Right lobe of liver (tissue), 4 donors: ENCODE data around the gene RNLS.

Source experiments
- CTCF ChIP-seq, 4 donors: fragments of 200-600 bp in 3 of 4; fragments of 450-650 bp in 1 of 4; IDR thresholded peaks; one replicate each; pipeline versions ENCODE4 v1.5.1 to v1.8.0; 2016 to 2022; ENCODE audit warnings: antibody characterized with exemption in 4 of 4, mild to moderate bottlenecking in 2 of 4
- POLR2A ChIP-seq: fragments of 450-650 bp; IDR thresholded peaks from one replicate; pipeline ENCODE4 v1.6.1; 2017; ENCODE audit warnings: antibody characterized with exemption, mild to moderate bottlenecking
- donor health status: DM: no; HTN: no; CAD: no.
- donor health status: DM: no; HTN: no; CAD: no.
- donor health status: DM: no; HTN: yes; CAD: no.

DNA sequence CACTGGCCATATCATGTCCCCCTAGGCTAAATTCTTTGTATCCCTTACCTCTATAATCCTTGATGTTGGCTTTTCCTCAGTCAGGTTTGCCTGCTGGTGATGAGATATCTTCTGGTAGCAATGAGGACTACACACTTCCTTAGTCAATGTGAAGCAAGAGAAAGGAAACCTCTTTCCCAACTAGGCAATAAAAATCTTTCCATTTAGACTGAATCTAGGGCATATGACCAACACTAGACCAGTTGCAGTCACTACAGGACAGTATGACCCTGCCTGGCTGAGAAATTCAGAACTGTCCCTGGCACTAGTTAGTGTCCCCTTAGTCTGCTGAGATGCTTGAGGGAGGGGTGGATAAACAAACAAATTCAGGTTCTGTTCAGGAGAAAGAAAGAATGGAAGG is 142.6 kb downstream of the RNLS start:
- TF ChIP-seq CTCF (IDR thresholded peaks at IDR 0.05) (no peak), POLR2A (no peak)
